Transverse colon (tissue), 4 donors: ENCODE results near the gene MLST8. TPM values are rescaled to one million over a fixed set of nuclear protein-coding genes. Genes with fewer than 3 reads are reported as not detected.

Experiments
- DNase-seq: peaks from one replicate; pipeline ENCODE4 v3.0.0-alpha.2; 2019
- H3K27ac ChIP-seq, 4 donors: fragments of 200-600 bp; sonication (generic); 2 replicates each; pipeline ENCODE4 v1.5.1; 2016 to 2018; ENCODE audit warnings: inconsistent platforms in 4 of 4
- H3K27me3 ChIP-seq: fragments of 200-600 bp; sonication (generic); 2 replicates; pipeline ENCODE4 v1.5.1; 2017; ENCODE audit warnings: inconsistent platforms
- H3K36me3 ChIP-seq, 4 donors: fragments of 200-600 bp; sonication (generic); 2 replicates each; pipeline ENCODE4 v1.5.1; 2017 to 2019; ENCODE audit warnings: inconsistent platforms in 4 of 4
- H3K4me1 ChIP-seq, 4 donors: fragments of 200-600 bp; sonication (generic); 2 replicates each; pipeline ENCODE4 v1.5.1; 2017 to 2020; ENCODE audit warnings: inconsistent platforms in 4 of 4
- H3K4me3 ChIP-seq, 4 donors: fragments of 200-600 bp; sonication (generic); 1 replicate in 1 of 4; 2 replicates in 3 of 4; pipeline versions ENCODE4 v1.5.1 to v1.6.1; 2017 to 2019; ENCODE audit warnings: inconsistent platforms in 4 of 4
- H3K9me3 ChIP-seq, 2 donors: fragments of 200-600 bp; sonication (generic); 2 replicates each; pipeline ENCODE4 v1.5.1; 2017 to 2019; ENCODE audit warnings: inconsistent platforms in 2 of 2
- EP300 ChIP-seq: sonication (generic); formaldehyde crosslinking; IDR thresholded peaks from one replicate; pipeline ENCODE4 v1.6.1; 2017; ENCODE audit warnings: antibody characterized with exemption, low read depth
- POLR2A ChIP-seq: fragments of 450-650 bp; IDR thresholded peaks from one replicate; pipeline ENCODE4 v1.6.1; 2016; ENCODE audit warnings: antibody characterized with exemption, mild to moderate bottlenecking, moderate library complexity
- POLR2AphosphoS5 ChIP-seq, 3 donors: sonication (generic); formaldehyde crosslinking; IDR thresholded peaks; one replicate each; pipeline ENCODE4 v1.6.1; 2016; ENCODE audit warnings: antibody characterized with exemption in 3 of 3
- WGBS, 2 donors: methylation state at CpG; one replicate each; pipeline ENCODE4 v1.1.5; 2018; ENCODE audit warnings: low coverage in 1 of 2; 5-methylcytosine and 5-hydroxymethylcytosine counted together
- in situ Hi-C, 4 donors: fragments of 200-750 bp; cut with MboI; loops; one replicate each; pipeline versions ENCODE4 v1.15.0 to v1.15.1; 2017; ENCODE audit warnings: low sequenced_read_pairs in 3 of 4, low pct_ligation_motif_present in 1 of 4, low pct_unique_long_range_greater_than_20kb in 1 of 4
- intact Hi-C: fragments of 100-400 bp; cut with DNase I; formaldehyde crosslinking; loops from one replicate; pipeline ENCODE4 v1.15.1; 2023; ENCODE audit warnings: low total_unique reads
- total RNA-seq, 4 donors: library from RNA; depleted of rRNA; stranded (reverse); fragments of >200 nt; gene quantifications; one replicate each; pipeline ENCODE4 v1.1.0, GENCODE V29; 2016
- TF ChIP-seq, protein P1 (sequence below), 5 experiments: fragments of 200-600 bp in 3 of 5; fragments of 450-650 bp in 2 of 5; sonication (generic) in 3 of 5; IDR thresholded peaks; 1 replicate in 2 of 5; 2 replicates in 3 of 5; pipeline ENCODE4 v1.5.1; 2016 to 2017; ENCODE audit warnings: antibody characterized with exemption in 5 of 5, inconsistent platforms in 3 of 5, mild to moderate bottlenecking in 2 of 5, moderate library complexity in 1 of 5

MLST8 gene
- total RNA-seq, 4 donors from 2014 or later, result 50.8 to 81.8 (median 73.1) TPM

DNA sequence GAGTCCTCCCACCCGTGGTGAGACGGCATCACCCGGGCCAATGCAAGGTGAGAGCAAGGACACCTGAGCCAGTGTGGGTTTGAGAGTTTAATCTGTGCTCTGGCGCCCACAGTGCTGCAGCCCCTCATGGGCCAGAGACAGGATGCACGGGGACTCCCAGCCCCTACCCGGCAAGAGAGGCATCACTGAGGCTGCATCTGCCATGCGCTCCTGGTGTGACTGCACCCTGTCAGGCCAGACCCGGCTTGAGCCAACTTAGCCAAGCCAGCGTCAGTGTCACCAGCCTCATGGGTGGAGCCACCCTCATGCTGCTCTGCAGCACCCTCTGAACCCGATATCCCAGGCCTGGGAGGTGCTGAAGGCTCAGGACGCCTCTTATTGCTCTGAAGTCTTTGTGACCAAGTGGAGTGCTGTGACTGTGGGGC, 6.7 kb downstream of the MLST8 start:
- TF ChIP-seq EP300 (no peak), POLR2AphosphoS5 (IDR thresholded peaks at IDR 0.05) (no peak), POLR2A (no peak)
- TF ChIP-seq, protein P1, sequence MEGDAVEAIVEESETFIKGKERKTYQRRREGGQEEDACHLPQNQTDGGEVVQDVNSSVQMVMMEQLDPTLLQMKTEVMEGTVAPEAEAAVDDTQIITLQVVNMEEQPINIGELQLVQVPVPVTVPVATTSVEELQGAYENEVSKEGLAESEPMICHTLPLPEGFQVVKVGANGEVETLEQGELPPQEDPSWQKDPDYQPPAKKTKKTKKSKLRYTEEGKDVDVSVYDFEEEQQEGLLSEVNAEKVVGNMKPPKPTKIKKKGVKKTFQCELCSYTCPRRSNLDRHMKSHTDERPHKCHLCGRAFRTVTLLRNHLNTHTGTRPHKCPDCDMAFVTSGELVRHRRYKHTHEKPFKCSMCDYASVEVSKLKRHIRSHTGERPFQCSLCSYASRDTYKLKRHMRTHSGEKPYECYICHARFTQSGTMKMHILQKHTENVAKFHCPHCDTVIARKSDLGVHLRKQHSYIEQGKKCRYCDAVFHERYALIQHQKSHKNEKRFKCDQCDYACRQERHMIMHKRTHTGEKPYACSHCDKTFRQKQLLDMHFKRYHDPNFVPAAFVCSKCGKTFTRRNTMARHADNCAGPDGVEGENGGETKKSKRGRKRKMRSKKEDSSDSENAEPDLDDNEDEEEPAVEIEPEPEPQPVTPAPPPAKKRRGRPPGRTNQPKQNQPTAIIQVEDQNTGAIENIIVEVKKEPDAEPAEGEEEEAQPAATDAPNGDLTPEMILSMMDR (IDR thresholded peaks at IDR 0.05), result no peak
- Histone ChIP-seq H3K36me3 (peaks cover 0 to 13% (median 3%) of the 10 kb centered on the region in 4 donors), H3K27me3 (no peaks in the 10 kb centered on the region), H3K27ac (no peak overlapping the region), H3K4me1 (peaks cover 18 to 25% (median 22%) of the 10 kb centered on the region in 4 donors), H3K9me3 (no peaks in the 10 kb centered on the region), H3K4me3 (no peak overlapping the region)
- in situ Hi-C loops (no loop called here), intact Hi-C loops (no loop called here)
- WGBS, 2 donors, result 80 to 83% methylated on average over 1 to 10 of the region's 11 CpGs
- no peak for DNase-seq

DNA sequence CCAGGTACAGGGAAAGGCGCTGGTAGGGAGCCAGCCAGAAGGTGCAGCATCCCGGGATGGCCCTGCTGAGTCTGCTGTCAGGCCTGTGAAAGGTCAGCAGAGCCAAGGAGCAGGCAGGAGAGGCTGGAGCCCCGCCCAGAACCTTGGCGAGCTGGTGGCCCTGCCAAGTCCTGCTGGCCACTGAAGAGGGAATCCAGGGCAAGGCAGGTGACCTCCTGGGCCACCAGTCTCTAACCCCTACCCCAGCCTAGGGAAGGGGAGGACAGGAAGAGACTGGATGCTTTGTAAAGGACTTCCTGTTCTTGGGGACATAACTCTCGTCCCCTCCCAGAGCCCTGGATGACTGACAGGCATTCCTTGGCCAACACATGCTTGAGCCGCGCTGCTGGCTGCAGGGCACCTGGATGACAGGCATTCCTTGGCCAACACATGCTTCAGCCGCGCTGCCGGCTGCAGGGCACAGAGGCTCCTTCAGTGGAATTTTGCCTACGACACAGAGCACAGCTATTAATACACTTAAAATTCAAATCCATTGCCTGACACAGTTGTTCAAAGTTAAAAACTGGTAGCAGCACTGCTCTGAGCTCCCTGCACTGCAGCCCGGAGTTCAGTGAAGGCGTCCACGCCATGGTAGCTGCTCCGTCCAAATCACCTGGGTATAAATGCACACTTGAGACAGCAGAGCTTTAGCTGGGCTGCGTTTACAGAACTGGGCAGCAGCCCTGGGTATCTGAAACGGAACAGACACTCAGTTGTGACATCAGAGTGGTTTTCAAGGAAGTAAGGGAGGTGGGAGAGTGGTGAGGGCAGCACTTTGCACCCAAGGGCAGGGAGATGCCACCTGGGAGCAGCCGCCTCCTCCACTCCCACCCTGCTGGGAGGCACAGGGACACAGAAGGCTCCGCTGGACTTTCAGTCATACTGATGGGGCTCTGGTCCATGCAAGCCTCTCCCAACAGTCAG, 7.4 kb downstream of the MLST8 start:
- Histone ChIP-seq H3K4me3 (peak overlapping the region in 2 of 4 donors; percentile 91 to 94), H3K27ac (peak overlapping the region in 1 of 4 donors; percentile 95), H3K9me3 (no peaks in the 10 kb centered on the region), H3K27me3 (no peaks in the 10 kb centered on the region), H3K4me1 (peaks cover 18 to 25% (median 22%) of the 10 kb centered on the region in 4 donors), H3K36me3 (peaks cover 0 to 11% (median 3%) of the 10 kb centered on the region in 4 donors)
- no peak for DNase-seq
- in situ Hi-C loops (no loop called here), intact Hi-C loops (no loop called here)
- TF ChIP-seq, protein P1 (IDR thresholded peaks at IDR 0.05), result no peak
- TF ChIP-seq POLR2AphosphoS5 (IDR thresholded peaks at IDR 0.05), result peak in 1 of 3 donors; percentile 19
- WGBS, 2 donors, result 60 to 71% methylated on average over 4 to 18 of the region's 19 CpGs

DNA sequence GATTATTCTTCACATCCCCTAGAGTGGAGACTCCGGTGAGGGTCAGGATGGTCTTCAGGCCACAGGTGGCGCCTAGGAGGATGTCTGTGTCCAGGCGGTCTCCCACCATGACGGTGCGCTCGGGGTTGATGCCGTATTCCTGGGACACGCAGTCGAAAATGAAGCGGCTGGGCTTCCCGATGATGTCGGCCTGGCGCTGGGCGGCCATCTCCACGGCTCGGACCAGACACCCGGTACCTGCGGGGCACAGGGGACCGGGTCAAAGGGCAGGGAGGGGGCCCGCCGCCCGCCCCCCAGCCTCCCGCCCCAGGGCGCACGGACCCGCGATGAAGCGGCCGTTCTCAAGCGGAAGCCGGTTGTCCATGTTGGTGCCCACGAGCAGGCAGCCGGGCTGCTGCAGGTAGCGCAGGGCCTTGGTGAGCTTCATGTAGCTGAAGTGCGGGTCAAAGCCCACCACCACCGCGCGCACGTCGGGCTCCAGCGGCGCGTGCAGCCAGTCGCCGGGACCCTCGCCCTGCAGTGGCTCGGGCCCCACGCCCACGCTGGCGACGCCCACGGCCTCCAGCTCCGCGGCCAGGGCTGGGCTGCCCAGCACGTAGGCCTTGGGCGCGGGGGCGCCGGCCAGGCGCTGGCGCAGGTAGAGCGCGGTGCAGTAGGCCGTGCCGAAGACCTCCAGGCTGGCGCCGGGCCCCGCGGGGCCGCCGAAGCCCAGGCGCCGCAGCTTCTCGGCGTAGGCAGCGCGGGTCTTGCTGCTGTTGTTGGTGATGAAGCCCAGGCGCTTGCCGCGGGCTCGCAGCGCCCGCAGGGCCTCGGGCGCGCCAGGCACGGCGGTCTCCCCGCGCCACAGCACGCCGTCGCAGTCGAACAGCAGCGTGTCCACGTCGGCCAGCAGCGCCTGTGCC, 8.8 kb downstream of the MLST8 start:
- Histone ChIP-seq H3K4me3 (peak overlapping the region; percentile 90 to 97 (median 92)), H3K27ac (peak overlapping the region; percentile 93 to 97 (median 95)), H3K27me3 (no peaks in the 10 kb centered on the region), H3K36me3 (no peaks in the 10 kb centered on the region), H3K4me1 (peaks cover 18 to 25% (median 22%) of the 10 kb centered on the region in 4 donors), H3K9me3 (no peaks in the 10 kb centered on the region)
- 0% methylated on average over 36 of the region's 98 CpGs; no CpG with 5 or more reads in 1 of the 2 donors for WGBS, 2 donors
- no peak for DNase-seq
- in situ Hi-C loops, result no loop called here
- no peak for TF ChIP-seq POLR2AphosphoS5 (IDR thresholded peaks at IDR 0.05)
- no peak for TF ChIP-seq EP300
- TF ChIP-seq, protein P1 (IDR thresholded peaks at IDR 0.05), result no peak
- TF ChIP-seq POLR2A, result no peak
- intact Hi-C loops, result no loop called here

DNA sequence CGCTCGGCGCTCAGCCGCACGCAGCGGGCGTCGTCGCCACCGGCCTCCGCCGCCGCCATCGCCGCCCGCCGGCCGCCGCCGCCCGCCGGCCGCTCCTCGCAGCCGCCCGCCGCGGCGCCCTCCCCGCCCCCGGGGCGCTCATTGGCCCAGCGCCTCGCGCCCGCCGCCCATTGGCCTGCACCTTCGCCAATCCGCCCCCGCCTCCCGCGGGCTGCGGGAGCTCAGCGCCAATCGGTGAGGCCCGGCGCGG, 9.4 kb downstream of the MLST8 start, which contains the start of gene PGP:
TSS of gene PGP (minus strand) at position 122 of the 250 bp plus-strand sequence. CDS start at position 59, 63 bp downstream.
- H3K9me3 ChIP-seq, result no peaks in the 10 kb centered on the region
- TF ChIP-seq EP300 (no peak), POLR2AphosphoS5 (IDR thresholded peaks at IDR 0.05) (no peak), POLR2A (no peak)
- TF ChIP-seq, protein P1 (IDR thresholded peaks at IDR 0.05), result no peak
- WGBS, 2 donors, result 0% methylated on average over 2 of the region's 48 CpGs; no CpG with 5 or more reads in 1 of the 2 donors
- no peaks in the 10 kb centered on the region for H3K27me3 ChIP-seq
- peak within 1 kb of the TSS; percentile 90 to 97 (median 92) for H3K4me3 ChIP-seq
- intact Hi-C loops, result no loop called here
- in situ Hi-C loops, result no loop called here
- H3K4me1 ChIP-seq, result peaks cover 18 to 25% (median 22%) of the 10 kb centered on the region in 4 donors
- DNase-seq, result no peak
- H3K36me3 ChIP-seq, result no peaks in the 10 kb centered on the region
- peak within 1 kb of the TSS; percentile 93 to 97 (median 96) for H3K27ac ChIP-seq
